Ureter (tissue), 1 donor: ENCODE measurements around the gene WNT7A. TPM values are rescaled to one million over a fixed set of nuclear protein-coding genes. Genes with fewer than 3 reads are reported as not detected.

Source experiments
- DNase-seq: peaks from one replicate; pipeline ENCODE4 v3.0.0-alpha.2; 2020; ENCODE audit warnings: low spot score
- total RNA-seq: library from RNA; stranded (reverse); gene quantifications from one replicate; pipeline ENCODE4 v1.2.4, GENCODE V29; 2023
- donor health status: DM: yes; HTN: yes; CAD: no.

The WNT7A gene
- total RNA-seq, 1 donor from 2014 or later = 1.4 TPM

DNA sequence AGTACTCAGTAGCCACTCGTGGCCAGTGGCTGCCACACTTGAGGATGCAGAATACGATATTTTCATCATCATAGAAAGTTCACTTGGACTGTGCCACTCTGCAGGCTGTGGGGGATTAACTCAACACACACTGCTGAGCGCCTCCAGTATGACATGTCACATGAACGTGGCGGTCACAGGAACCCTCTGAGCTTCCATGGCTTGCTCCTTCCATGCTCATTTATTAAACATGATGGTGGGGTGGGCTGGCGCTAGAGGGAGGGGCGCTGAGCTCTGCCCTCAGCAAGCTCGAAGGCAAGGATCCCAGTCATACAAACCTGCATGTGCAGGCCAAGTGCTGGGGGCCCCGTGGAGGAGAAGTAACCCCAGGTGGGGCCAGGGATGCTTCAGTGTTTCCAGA lies 85.5 kb downstream of the WNT7A start:
- no peak for DNase-seq

DNA sequence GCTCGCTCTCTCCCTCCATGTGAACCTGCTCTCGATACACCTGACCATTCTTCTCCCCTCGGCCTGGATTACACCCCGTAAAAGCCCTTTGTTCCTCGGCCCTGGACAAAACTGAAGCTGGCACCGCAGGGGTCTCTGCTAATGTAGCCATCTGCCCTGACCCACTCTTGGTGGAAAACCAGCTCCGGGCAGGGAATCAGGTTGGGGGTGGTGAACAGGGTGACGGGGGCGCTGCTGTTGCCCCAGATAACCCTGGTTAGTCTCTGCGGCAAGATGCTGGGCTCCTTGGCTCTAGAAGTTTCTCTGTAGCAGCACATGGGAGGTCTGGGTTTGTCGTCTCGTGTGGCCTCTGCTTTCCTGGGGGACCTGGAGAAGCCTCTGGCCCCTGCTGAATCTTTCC lies 86.4 kb downstream of the WNT7A start:
- no peak for DNase-seq

- no peak for DNase-seq
Observed at GRCh38 chr3:13792512-13793371, 87.1 kb downstream of the WNT7A start.

DNA sequence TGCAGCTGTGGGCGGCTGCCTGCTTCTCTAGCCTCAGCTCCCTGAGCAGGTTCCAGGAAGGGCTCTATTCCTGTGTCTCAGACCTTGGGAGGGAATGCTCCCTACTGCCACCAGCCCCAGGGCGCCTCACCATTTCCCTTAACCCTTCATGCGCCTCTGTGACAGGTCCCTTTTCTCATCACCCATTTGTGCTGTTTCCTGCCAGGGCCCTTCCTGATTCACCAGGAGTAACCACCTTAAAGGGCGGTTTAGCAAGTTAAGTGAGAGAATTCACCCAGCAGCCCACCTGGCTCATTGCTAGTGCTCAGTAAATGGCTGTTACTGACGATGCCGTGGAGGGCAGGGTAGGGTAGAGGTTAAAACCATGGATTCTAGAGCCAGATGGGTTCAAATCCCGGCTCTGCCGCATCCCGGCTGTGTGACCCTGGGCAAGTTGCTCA lies 87.8 kb downstream of the WNT7A start:
- DNase-seq = no peak

DNA sequence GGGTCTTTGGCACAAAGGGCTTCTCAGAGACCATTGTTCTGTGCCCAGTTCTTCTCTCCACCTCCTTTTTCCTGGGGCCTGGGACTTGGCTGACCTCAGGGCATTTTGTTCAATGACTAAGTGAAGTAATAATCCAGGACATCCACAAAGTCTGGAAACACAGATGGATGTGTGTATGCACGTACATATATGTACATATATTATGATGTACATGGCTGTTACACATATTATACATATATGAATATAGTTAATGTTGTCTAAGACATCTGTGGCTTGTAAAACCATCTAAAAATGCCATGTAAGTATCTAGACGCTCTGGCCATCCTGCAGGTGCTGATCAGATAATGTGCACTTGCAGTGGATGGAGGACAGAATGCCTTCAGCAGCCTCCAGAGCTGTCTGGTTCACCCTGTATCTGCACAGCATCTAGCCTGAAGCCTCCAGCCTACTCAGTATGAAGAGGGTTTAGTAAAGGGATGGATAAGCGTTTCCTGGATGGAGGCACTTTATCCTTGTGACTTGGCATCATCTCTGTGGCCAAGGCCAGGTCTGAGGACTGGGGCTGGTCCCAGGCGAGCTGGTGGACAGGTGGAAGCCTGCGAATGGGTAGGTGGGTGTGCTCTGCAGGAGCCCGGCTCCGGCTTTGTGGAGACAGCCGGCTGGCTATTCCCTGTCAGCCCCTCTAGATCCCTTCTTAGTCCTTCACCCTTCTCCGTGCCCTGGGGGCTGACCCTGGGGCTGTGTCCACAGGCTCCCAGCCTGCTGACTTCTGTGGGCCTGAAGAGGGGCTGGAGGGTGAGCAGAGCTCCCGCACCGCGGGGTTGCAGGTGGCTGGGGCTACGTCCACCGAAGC lies 88.4 kb downstream of the WNT7A start:
- DNase-seq = no peak

DNA sequence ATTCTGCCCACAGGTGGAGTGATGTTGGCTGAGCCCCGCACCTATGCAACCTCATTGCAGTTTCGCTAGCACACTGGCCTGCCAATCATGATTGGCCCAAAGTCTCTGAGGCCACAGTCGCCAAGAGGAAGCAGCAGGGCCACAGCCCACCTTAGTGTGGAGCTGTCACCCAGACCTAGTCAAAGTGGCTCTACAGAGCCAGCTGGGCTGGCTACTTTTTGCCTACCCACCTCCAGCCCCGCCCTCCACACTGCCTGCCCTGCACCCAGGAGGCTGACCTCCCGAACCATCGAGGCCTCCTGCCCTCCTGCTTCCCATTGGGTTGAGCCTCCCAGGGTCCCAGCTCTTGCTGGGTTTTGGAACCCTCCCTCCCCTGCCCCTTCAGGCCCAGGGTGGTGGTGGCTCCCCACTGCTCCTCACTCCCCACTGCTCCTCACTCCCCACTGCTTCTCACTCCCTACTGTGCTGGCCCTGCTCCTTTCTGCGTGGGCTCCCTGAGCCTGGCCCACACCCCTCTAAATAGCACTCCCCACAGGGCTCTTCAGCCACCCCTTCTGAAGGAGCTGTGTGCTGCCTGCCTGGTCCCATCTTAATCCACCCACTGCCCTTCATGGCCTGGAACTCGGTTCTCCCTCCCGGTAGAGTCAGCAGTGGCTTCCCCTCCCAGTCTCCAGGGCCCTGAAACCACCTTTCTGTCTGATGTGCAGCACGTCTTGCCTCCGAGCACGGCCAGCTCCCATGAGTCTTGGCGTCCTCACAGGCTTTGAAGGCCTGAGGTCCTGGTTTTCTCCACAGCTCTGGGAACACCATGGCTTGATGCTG lies 89.3 kb downstream of the WNT7A start:
- DNase-seq = no peak

DNA sequence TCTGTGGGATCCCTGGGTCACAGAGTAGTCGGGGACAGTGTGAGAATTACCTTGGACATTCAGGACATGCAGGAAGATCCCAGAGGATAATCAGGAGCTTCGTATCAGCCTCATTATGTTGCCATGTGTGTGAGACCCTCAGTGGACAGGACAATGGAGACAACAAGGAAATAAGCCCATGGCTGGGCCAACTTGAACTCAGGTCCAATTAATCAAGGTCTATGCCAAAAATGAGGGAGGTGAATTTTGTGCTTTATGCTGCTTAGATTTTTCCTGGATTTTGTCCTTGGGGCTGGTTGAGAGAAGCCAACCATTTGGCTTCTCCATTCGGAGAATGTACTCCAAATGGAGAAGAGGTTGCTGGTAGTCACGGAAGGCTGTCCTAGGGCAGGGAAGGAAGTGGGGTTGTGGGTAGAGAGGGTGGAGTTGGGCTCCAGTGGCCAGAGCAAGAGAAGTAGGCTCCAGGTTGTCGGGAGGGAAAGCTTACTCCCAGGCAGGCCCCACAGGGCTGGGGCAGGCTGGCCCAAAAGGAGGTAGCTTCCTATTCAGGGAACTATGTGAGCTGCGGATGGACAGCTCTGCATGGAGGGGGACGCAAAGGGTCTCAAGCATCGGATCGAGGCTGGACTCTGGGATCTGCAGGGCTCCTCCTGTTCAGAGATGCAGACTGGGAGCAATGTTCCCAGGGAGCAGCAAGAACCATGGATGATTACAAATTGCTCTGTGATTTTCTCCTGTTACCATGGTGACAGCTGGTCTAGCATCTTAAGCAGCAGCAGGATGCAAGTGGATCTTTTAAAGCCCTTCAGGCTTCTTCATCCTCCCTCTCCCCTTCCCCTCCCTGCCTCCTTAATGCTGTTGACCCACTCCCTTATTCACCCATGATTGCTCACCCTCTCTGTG lies 91.1 kb downstream of the WNT7A start:
- no peak for DNase-seq

DNA sequence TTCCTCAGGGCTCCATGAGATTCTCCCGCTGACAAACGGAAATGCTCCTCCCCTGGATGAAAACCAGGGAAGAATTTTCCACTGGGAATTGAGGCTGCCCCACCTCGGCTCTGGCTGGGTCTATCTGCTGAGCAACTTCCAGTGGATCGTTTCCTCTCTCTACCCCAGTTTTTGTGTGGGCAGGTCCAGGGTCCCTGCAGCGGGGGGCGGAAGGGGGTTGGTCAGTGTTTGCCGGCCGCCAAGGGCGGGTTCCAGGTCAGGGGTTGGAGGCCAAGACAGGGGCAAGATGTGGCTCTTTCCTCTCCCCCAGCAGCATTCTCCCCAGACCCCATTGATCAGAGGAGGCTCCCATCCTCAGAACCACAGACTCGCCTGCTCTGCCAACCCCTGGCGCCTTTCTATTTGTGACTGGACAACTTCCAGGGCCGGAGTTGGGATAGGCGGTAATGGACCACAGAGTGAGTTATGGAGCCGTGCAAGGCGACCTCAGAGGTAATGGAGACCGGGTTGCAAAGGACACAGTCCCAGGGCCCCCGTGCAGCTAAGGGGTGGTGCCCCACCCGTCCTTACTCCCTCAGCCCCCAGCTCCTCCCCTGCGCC lies 92.2 kb downstream of the WNT7A start:
- no peak for DNase-seq

DNA sequence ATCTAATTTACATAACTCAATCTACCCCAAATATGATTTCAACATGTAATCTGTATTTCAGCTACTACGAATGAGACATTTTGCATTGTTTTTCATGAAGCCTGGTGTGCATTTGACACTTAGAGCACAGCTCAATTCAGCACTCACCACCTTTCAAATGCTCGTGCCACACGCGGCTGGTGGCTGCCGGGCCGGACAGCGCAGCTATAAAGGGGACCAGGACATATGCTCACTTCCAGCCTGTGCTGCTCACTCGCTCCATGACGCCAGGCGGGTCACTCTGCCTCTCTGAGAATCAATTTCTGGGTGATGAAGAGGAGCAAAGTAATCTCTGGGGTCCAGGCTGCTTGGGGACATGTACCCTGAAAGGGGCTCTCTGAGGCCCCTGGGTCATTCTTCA lies 93.1 kb downstream of the WNT7A start:
- no peak for DNase-seq

- DNase-seq = no peak
Observed at GRCh38 chr3:13785853-13786436, 93.9 kb downstream of the WNT7A start.

GRCh38 chr3:13785351-13785750 lies 94.5 kb downstream of the WNT7A start:
- no peak for DNase-seq

GRCh38 chr3:13783476-13783875 lies 96.4 kb downstream of the WNT7A start:
- no peak for DNase-seq

DNA sequence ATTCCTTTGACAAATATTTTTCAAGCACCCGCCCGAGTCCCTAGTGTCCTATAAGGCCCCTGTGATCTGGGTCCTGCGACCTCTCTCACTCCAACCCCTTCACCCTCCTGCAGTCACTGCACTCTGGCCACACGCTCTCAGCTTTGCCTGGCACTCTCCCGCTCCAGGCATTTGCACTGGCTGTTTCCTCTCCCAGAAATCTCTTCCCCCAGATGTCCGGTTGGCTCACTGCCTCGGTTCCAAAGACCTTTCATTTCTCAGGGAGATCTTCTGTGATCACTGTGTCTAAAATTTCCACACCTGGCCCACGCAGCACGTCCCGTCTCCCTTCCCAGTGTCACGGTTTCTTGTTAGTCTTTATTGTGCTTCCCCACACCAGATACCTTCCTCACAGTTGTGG lies 97.4 kb downstream of the WNT7A start:
- no peak for DNase-seq

DNA sequence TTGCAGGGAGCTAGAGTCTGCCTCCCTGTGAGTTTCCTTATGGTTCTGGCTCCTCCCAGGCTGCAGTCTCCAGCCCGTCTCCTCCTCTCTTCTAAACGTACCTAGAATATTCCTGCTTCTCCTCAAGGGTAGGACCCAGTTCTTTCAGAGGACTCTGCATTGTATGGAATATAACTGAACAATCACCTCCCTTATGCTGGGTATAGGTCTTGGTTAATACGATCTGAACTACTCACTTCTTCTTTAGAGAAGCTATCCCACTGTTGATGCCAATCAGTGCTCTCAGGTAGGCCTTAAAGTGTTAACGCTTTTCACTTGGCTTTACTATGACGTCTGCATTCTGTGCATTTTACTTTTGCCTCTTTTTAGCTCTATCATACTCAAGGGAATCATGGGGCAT lies 98.5 kb downstream of the WNT7A start:
- no peak for DNase-seq

DNA sequence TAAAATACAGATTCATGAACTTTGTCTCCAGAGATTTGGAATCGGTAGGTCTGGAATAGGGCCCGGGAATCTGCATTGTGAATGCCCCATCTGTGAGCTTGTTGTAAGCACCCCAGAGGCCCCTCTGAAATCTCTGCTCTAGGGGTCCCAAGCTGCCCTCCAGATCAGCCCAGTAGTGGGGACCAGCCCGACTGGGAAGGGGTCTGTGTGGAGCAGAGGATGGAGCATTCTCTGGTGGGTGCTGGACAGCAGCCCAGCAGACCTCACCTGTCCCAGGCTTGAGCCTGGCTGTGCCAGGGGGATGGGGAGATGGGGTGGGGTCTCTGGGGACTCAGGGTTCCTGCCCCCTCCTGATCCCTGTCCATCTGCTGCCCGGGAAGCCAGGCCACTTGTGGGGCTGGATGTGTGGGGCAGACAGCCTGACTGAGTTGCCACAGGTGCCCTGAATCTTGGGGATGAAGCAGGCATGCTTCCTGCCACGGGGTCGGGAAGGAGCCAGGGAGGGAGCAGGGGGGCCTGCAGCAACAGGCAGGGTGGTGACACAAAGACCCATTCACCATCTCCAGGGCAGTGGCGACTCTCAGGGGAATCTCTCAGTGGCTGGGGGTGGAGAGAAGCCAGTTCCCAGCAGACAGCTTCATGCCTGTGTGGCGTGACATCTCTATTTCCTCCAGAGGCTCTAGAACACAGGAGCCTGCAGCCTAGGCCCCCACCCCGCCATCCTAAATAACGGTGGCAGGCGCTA lies 99.3 kb downstream of the WNT7A start:
- no peak for DNase-seq

GRCh38 chr3:13776253-13777050 lies 103.4 kb downstream of the WNT7A start:
- no peak for DNase-seq

DNA sequence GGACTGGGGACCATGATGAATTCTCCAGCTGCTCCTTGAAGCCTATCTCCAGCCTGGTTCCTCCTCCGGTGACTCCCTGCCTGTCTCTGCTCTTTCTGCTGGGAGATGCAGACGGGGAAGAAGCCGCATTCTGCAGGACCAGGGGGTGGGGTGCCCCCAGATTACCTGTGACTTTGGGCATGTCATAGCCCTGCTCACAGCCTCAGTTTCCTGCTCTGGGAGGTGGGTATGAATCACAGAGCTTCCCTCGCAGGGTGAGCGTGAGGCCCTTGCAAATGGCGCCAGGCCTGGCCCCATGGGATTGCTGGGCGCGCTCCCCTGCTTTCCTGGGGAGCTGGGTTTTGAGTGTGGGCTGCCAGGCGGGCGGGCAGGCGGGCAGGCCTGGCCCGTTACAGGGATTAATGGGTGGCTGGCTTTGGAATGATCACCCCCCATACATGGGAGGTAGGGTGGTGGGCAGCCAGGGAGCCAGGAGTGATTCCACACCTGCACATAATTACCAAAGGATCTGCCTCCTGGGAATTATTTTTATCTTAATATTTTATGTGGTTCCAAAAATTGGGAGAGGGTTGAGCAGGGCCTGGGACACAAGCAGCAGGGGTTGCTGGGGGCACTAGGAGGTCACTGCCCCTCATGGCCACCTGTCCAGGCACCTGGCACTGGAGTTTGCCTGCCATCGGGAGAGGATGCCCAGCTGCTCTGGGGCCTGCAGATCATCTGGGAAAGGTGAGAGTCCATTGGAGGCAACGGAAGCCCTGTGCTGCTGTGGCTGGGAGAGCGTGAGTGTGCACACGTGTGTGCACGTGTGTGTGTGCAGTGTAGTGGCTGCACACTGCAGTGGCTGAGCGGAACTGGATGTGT lies 106.8 kb downstream of the WNT7A start:
- no peak for DNase-seq

GRCh38 chr3:13772321-13772745 lies 107.5 kb downstream of the WNT7A start:
- DNase-seq = no peak
